H4 (cell line): ENCODE data around the gene CMSS1. TPM values are rescaled to one million over a fixed set of nuclear protein-coding genes. Genes with fewer than 3 reads are reported as not detected.
"Not testable (repeated sequence)": the region's sequence is repeated elsewhere in the genome, so short reads cannot be mapped to it uniquely, and the experiment has no call there.

Experiments
- DNase-seq: peaks from one replicate; pipeline ENCODE4 v3.0.0-alpha.2; 2015; ENCODE audit warnings: low spot score
- total RNA-seq: library from RNA; depleted of rRNA; stranded (reverse); fragments of >200 nt; shearing (Covaris generic); gene quantifications from 2 replicates; pipeline ENCODE4 v1.2.3, GENCODE V29; 2014

The CMSS1 gene
- total RNA-seq, 1 experiment from 2014 or later: 39.3 TPM

- DNase-seq: no peak
Observed at GRCh38 chr3:100081986-100082692, 264.5 kb downstream of the CMSS1 start.

DNA sequence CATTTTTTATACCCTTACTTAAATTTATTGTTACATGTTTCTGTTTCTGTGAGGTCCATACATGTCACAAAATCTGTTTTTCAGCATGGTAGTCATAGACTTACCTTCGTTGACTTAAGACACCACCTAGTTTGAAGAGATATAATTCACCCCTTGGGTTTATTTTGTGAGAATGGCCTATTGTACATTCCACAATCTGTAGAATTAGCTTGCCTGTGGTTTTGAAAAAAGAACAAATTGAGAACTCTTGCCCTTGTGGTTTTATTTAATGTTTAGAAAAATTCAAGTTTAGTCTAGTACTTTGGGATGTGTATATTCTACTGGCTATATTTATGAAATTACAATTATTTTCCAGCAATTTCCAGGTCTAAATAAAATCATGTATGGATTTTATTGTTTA lies 265.1 kb downstream of the CMSS1 start:
- DNase-seq: no peak

DNA sequence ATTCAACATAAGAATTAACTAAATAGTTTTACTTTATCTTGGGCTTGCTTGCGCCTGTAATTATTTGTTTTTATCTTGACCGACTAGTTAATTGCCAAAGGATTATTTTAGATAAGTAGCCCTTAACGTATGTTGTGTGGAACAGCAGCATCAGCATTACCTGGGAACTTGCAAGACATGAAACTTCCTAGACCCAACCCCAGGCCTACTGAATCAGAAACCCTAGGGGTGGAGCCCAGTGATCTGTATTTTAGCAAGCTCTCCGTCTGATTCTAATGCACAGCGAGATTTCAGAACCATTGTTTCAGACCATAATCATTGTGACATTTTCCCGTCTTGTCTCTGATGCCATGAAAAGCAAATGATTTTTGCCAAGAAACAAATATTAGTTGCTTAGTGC lies 265.5 kb downstream of the CMSS1 start:
- DNase-seq: no peak

DNA sequence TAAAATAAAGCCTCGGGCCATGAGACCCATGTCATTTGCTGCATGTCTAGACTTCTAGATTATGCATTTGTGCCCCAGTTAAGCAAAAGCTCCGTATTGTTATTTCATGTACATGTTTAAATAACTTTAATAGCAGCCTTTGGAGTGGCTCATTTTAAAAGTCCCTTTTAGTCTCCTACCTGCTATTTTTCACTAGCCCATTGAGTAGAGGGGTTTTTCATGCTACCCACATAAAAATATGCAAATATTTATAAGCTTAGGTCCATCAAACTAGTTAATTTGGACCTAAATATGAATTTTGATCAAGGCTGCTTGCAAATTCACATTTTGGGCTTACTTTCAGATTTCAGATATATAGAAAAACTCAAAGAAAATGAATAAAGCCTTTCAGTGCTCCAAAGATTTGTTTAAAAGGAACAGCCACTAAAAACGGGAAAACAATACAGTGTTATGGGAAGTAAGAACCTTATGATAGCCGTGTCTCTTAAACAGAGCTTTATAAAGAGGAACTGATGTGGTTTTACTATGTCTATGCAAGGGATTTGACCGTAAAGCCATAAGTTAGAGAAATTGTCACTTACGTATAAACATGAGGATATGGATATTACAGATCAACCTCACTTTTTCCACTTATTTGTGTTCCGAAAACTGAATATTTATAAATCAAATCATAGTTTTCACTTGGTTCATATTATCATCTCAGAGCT lies 266.6 kb downstream of the CMSS1 start:
- DNase-seq: no peak

DNA sequence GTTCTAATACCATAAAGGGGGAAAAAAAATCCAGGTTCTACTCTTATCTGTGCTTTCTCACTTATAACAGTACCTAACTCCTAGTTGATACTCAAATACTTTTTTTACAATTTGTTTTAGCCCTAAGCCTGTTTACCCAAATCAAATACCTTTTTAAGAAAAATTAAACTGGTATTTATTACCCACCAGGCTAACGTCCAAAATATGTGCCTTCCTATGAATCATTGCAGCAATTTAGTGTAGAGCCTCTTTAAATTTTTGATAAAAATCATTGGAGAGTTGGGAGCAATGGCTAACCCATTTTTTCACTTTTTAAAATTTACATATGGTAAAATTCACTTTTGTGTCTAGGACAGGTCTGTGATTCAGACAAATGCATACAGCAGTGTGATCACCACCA lies 268.7 kb downstream of the CMSS1 start:
- no peak for DNase-seq

DNA sequence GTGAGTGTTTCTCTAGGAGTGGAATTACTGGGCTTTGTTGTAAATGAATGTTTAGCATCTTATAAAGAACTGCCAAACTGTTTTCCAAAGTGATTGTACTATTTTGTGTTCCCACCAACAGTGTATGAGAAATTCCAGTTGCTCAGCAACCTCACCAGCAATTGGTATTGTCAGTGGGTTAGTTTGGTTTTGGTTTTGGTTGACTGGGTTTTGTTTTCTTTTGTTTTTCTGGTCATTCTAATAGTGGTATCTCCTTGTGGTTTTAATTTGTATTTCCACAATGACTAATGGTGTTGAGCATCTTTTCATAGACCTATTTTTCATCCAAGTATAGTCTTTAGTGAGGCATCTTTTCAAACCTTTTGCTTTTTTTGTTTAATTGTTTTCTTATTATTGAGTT lies 269.5 kb downstream of the CMSS1 start:
- DNase-seq: peak; percentile 46

DNA sequence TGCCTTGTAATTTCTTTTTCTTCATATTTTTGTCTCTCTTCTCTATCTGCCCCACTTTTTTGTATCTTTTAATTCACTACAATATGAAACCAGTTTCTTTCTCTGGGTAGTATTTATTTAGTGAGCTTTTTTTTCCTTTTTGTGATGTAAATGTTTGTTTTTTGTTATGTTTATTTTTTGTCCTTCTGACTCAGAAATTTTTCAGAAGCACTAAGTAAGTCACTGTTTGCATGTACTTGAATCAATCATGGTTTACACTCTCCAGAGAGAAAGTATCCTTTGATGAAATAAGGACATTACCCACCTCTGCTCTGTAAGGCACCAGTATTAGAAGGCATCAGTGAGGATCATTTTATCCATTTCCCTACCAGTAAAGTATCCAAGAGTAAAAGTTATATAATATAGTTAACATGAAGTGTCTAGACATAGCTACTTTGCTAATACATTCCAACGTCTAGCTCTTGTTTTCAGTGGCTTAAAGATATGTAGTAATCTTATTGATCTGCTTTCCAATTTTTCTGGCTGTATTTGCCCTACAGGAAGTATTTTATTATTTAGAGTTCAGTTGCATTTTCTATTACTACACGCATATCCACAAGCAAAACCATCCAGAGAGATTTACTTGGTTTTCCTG lies 271.2 kb downstream of the CMSS1 start:
- no peak for DNase-seq

- peak; percentile 58 for DNase-seq
Observed at GRCh38 chr3:100089812-100090668, 272.4 kb downstream of the CMSS1 start.

- DNase-seq: no peak
Observed at GRCh38 chr3:100090669-100091005, 273.0 kb downstream of the CMSS1 start.

GRCh38 chr3:100093831-100094230 lies 276.2 kb downstream of the CMSS1 start:
- DNase-seq: no peak

GRCh38 chr3:100096286-100096685 lies 278.6 kb downstream of the CMSS1 start:
- DNase-seq: not testable (repeated sequence)

DNA sequence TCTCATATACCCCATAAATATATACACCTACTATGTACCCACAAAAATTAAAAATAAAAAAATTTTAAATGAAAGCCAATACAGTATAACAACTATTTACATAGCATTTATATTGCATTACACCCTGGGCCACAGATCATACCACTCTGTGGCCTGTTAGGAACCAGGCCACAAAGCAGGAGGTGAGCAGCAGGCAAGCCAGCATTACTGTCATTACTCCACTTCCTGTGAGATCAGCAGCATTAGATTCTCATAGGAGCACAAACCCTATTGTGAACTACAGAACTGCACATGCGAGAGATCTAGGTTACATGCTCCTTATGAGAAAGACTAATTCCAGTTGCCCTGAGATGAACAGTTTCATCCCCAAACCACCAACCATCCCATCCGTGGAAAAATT lies 279.2 kb downstream of the CMSS1 start:
- no peak for DNase-seq

GRCh38 chr3:100097919-100098783 lies 280.5 kb downstream of the CMSS1 start:
- DNase-seq: no peak

- DNase-seq: no peak
Observed at GRCh38 chr3:100098784-100099070, 281.1 kb downstream of the CMSS1 start.

GRCh38 chr3:100099621-100100020 lies 282.0 kb downstream of the CMSS1 start:
- no peak for DNase-seq

- DNase-seq: no peak
Observed at GRCh38 chr3:100100425-100100824, 282.8 kb downstream of the CMSS1 start.

- no peak for DNase-seq
Observed at GRCh38 chr3:100102757-100103156, 285.1 kb downstream of the CMSS1 start.

GRCh38 chr3:100103558-100104441 lies 286.1 kb downstream of the CMSS1 start:
- peak; percentile 98 for DNase-seq

GRCh38 chr3:100104442-100104798 lies 286.8 kb downstream of the CMSS1 start:
- no peak for DNase-seq

DNA sequence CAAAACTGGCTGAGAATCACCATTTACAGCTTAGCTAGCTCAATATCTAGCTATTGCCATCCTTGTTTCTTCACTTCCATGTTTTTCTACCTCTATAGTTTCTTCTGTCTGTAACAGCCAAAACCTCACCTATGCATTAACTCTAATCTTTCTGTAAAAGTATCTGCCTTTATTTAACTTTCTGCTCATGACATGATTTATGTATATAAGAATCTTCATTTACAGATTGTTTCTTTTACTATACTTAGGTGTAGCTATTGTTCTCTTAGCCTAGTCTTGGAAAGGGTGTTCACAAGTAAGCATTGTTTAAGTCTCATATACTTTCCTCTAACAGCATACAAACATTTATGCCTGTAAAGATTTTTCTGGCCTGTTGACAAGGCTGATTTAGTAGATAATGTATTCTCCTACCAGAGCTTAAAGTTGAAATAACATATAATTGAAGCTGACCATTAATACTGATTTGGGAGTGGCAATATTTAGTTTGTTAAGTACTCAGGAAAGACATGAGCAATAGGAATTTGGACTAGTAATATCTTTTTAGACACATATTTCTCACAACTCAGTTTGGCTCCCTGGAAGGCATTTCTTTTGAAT lies 287.3 kb downstream of the CMSS1 start:
- DNase-seq: no peak
